GM12892 (cell line): ENCODE data around the gene YWHAE.
"Not testable (repeated sequence)": the region's sequence is repeated elsewhere in the genome, so short reads cannot be mapped to it uniquely, and the experiment has no call there.

ENCODE experiments used
- DNase-seq: peaks from one replicate; pipeline ENCODE4 v3.0.0; 2011; ENCODE audit not compliant: insufficient read length
- FAIRE-seq: peaks from 2 replicates; lab custom pipeline; 2011; peaks lifted over from hg19 to GRCh38; lab: Jason Lieb, UNC
- POLR2A ChIP-seq: IDR thresholded peaks from 2 replicates; pipeline ENCODE4 v1.6.1; 2011; ENCODE audit warnings: low read depth, low read length, control low read depth
- POLR2AphosphoS5 ChIP-seq: IDR thresholded peaks from 2 replicates; pipeline ENCODE4 v1.6.1; 2011; ENCODE audit warnings: low read depth, low read length, control low read depth
- TAF1 ChIP-seq: IDR thresholded peaks from 2 replicates; pipeline ENCODE4 v1.6.1; 2011; ENCODE audit warnings: low read depth, mild to moderate bottlenecking, control low read depth, low read length, borderline replicate concordance

Gene YWHAE

DNA sequence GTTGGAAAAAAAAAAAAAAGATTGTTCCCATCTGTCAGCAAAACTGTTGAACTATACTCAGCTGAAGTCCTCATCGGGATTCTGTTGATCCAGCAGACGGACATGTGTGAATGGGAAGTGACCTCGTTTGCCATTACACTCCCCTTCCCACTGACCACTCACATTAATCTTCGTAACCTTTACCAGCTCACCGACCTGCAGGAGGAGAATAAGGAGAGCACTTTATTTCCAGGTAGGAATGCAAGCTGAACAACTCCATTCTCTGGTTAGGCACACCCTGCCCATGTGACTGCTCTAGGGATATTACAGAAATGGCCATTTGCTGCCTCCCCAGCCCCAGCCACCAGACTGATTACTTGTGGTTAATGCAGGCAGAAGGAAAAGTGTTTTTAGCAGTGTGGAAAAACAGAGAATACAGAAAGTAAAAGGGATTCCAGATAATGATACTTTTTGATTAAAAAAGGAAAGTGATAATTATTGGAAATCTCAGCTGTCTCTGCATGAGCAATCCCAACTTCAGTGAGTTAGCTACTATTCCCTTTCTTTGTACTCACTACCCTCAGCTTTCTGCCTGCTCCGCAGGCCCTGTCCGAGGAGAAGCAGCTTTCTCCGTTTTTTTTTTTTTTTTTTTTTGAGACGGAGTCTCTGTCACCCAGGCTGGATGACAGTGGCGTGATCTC, 23.6 kb upstream of the YWHAE start:
- FAIRE-seq (no peak), DNase-seq (no peak)
- no peak for TF ChIP-seq POLR2A
- TF ChIP-seq POLR2AphosphoS5 = no peak
- TF ChIP-seq TAF1 = no peak

DNA sequence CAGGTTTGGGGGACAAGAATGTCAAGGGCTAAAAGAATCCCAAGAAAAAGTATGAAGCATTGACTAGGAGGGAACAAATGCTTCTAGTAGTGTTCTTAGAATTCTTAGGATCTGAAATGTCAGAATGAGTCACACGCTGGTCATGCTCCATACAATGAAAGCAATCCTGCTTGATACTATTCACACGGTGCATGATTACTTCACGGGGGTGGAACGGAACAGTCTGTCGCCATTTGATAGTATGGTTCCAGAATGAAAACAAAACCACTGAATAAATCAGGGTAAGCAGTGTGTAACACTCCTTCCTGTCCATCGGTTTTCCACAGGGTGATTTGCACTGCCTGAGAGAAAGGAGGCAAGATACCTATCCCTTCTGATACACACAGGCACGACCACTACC, 22.9 kb upstream of the YWHAE start:
- DNase-seq (no peak), FAIRE-seq (no peak)
- TF ChIP-seq POLR2A = no peak
- TF ChIP-seq TAF1 = no peak
- no peak for TF ChIP-seq POLR2AphosphoS5

DNA sequence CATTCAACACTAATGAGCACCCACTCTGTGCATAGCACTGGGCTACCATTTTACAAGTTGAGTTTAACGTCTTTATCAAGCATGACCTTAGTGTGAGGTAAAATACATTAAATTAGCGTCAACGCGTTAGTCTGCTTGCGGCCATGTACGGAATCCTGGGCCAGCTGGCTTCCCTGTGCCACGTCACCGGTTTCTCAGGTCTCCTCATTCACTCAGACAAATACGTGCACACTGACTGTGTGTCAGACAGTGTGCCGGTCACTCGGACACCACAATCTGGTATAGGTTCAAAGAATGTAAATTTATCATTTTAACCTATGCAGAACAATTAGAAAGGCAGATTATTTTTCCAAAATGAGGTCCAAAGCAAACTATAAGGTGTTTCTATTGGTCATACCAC, 21.4 kb upstream of the YWHAE start:
- TF ChIP-seq TAF1 = no peak
- no peak for TF ChIP-seq POLR2AphosphoS5
- TF ChIP-seq POLR2A = no peak
- FAIRE-seq (no peak), DNase-seq (no peak)

GRCh38 chr17:1420981-1421380, 21.0 kb upstream of the YWHAE start:
- FAIRE-seq = no peak
- DNase-seq = no peak
- no peak for TF ChIP-seq POLR2A
- TF ChIP-seq POLR2AphosphoS5 = no peak
- no peak for TF ChIP-seq TAF1

GRCh38 chr17:1420163-1420562, 20.1 kb upstream of the YWHAE start:
- FAIRE-seq = no peak
- TF ChIP-seq POLR2A = no peak
- no peak for TF ChIP-seq POLR2AphosphoS5
- no peak for TF ChIP-seq TAF1
- DNase-seq = no peak

DNA sequence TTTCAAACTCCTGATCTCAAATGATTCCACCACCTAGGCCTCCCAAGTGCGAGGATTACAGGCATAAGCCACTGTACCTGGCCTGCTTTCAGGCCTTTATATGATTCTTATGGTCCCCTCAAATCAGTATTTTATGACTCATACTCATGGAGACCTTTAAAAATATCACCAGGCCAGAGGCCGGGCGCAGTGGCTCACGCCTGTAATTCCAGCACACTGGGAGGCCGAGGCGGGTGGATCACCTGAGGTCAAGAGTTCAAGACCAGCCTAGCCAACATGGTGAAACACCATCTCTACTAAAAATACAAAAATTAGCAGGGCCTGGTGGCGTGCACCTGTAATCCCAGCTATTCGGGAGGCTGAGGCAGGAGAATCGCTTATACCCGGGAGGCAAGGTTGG, 18.5 kb upstream of the YWHAE start:
- not testable (repeated sequence) for FAIRE-seq, DNase-seq

DNA sequence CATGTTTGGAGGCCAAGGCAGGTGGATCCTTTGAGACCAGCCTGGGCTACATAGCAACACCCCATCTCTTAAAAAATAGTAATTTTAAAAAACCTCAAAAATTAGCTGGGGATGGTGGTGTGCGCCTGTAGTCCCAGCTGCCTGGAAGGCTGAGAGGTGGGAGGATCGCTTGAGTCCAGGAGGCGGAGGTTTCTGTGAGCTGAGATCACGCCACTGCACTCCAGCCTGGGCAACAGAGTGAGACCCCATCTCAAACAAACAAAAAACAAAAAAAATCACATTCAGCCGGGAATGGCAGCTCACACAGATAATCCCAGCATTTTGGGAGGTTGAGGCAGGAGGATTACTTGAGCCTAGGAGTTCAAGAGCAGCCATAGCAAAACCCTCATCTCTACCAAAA, 16.4 kb upstream of the YWHAE start:
- TF ChIP-seq POLR2AphosphoS5 = no peak
- no peak for TF ChIP-seq TAF1
- TF ChIP-seq POLR2A = no peak
- FAIRE-seq = no peak
- no peak for DNase-seq

GRCh38 chr17:1414634-1415033, 14.6 kb upstream of the YWHAE start:
- no peak for FAIRE-seq
- no peak for DNase-seq
- TF ChIP-seq TAF1 (no peak), POLR2AphosphoS5 (no peak), POLR2A (no peak)

DNA sequence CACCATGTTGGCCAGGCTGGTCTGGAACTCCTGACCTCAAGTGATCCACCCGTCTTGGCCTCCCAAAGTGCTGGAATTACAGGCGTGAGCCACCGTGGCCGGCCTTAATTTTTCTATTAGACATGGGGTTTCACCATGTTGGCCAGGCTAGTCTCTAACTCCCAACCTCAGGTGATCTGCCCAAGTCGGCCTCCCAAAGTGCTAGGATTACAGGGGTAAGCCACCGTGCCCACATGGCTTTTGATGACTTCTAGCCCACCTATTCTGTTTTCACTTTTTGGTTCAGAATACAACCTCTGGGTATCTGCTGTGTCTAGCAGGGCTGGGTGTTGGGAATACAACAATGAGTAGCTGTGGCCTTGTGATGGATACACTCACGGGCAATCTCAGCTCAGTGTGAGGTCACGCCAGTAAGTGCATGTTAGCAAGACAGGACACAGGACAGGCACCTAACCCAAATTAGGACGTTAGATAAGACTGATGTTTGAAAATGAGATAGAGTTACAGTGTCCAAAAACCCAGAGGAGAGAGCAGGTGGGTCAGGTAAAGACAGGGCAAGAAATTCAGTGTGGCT, 14.1 kb upstream of the YWHAE start:
- TF ChIP-seq POLR2AphosphoS5 = no peak
- TF ChIP-seq POLR2A = no peak
- FAIRE-seq (no peak), DNase-seq (no peak)

DNA sequence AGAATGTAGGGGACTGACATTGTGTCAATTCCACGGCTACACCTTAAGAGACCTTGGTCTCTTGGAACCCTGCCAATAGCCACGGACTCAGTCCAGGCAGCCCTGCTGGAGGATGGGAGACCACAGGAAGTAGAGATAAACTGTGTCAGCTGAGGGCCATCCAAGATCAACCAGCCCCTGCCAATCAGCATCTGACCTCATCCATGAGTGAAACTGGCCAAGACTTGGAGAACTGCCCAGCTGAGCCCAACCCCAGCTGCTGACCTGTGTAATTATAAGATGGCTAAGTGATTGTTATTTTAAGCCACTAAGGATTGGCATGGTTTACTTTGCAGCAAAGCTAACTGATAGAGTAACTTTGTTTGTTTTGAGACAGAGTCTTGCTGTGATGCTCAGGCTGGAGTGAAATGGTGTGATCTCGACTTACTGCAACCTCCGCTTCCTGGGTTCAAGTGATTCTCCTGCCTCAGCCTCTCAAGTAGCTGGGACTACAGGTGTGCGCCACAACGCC, 13.3 kb upstream of the YWHAE start:
- DNase-seq (no peak), FAIRE-seq (no peak)
- TF ChIP-seq POLR2AphosphoS5 (no peak), TAF1 (no peak), POLR2A (no peak)

DNA sequence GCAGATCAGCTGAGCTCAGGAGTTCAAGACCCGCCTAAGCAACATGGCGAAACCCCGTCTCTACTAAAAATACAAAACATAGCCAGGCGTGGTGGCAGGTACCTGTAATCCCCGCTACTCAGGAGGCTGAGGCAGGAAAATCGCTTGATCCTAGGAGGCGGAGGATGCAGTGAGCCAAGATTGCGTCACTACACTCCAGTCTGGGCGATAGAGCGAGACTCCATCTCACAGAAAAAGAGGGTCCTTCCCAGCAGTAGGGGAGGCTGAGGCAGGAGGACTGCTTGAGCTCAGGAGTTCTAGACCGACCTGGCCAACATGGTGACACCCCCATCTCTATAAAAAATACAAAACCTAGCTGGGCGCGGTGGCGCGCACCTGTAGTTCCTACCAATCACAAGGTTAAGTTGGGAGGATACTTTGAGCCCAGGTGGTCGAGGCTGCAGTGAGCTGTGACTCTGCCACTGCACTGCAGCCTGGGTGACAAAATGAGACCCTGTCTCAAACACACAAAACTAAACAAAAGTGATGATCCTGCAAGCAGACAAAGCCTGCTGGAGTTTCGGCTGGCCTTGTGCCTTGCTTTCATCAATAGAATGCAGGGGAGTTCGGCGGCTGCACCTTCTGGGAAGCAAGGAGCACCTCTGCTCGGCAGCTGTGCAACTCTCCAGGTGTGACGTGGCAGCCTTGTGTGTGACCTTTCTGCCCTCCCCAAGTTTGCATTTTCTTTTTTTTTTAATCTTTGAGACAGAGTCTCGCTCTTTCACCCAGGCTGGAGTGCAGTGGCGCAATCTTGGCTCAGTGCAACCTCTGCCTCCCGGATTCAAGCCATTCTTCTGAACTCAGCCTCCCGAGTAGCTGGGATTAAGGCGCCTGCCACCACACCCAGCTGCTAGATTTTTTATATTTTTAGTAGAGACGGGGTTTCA, 12.4 kb upstream of the YWHAE start:
- TF ChIP-seq POLR2A (no peak), TAF1 (no peak), POLR2AphosphoS5 (no peak)
- no peak for DNase-seq
- no peak for FAIRE-seq

- TF ChIP-seq POLR2AphosphoS5 (no peak), TAF1 (no peak), POLR2A (no peak)
- FAIRE-seq (no peak), DNase-seq (no peak)
Measured at GRCh38 chr17:1402262-1402586, 2.2 kb upstream of the YWHAE start.
